ENCODE results near the gene ARHGAP30.

Gene ARHGAP30

GRCh38 chr1:161008869-161009510, 60.7 kb downstream of the ARHGAP30 start:
- no peak for DNase-seq

GRCh38 chr1:161007369-161007768, 62.3 kb downstream of the ARHGAP30 start:
- no peak for DNase-seq

- DNase-seq: no peak
Observed at GRCh38 chr1:161006563-161006962, 63.1 kb downstream of the ARHGAP30 start.

DNA sequence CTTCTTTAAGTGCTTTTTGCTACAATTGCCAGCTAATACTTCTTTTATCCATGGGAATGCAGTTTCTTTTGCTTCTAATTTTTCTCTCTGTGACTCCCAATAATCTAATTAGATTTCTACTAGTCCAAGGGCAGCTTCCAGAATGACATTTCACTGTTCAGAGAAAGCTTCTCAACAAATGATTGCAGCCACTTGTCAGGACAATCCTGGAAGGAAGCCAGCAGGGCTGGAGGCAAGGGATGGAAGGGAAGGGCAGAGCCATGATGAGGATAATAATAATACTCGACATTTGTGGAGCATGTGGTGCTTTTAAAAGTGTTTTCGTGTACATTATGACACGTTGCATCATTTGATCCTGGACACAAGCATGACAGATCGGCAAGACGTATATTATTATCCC, 68.2 kb downstream of the ARHGAP30 start:
- no peak for DNase-seq

- DNase-seq: no peak
Observed at GRCh38 chr1:161000736-161001480, 68.8 kb downstream of the ARHGAP30 start.

- no peak for DNase-seq
Observed at GRCh38 chr1:160999376-160999775, 70.3 kb downstream of the ARHGAP30 start.

DNA sequence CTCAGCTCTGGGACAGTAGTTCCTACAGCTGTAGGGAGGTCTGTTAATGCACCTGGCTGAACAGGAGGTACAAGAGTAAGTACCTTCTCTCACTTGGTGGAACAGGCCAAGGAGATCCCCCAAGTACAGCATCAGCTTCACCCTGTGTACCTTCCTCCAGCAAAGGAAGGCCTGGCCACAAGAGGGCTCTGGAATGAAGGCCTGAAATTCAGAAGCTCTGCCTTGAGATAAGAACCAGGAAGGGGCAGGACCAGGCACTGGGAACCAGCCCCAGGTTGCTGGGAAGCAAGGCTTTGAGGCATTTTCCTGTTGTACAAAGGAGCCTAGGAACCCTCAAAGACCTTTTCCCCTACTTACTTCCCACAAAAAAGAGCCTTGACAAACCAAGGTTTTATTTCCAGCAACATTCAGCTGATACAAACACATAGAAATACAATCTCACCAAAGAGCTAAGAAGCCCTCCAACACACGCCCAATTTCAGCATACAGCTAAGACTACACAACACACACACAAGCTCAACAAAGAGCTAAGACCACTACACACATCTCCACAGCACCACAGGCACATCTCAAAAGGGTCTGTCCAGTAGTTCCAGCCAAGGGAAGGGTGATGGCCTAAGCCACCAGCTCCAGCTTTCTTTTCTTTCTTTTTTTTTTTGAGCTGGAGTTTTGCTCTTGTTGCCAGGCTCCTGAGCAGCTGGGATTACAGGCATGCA, 72.2 kb downstream of the ARHGAP30 start:
- DNase-seq: no peak
